Spleen (tissue), 7 donors: Measurements from ENCODE around the gene PPP1R9B.

Source experiments
- CTCF ChIP-seq, 11 experiments: fragments of 200-600 bp in 7 of 11; fragments of 450-650 bp in 4 of 11; sonication (generic) in 4 of 11; IDR thresholded peaks in 8 of 11; conservative IDR thresholded peaks in 3 of 11; 1 replicate in 7 of 11; 2 replicates in 4 of 11; pipeline versions ENCODE4 v1.4.0 to v1.8.0; 2016 to 2021; ENCODE audit warnings: antibody characterized with exemption in 11 of 11, inconsistent platforms in 4 of 11, mild to moderate bottlenecking in 1 of 11
- POLR2A ChIP-seq, 3 donors: fragments of 450-650 bp; IDR thresholded peaks; one replicate each; pipeline ENCODE4 v1.5.1; 2017; ENCODE audit warnings: antibody characterized with exemption in 3 of 3, mild to moderate bottlenecking in 1 of 3
- donor health status: DM: no; HTN: no; CAD: no; lungs with moderate emphysema.
- donor health status: DM: no; HTN: no; CAD: no.
- donor health status: DM: no; HTN: no; CAD: no.

GRCh38 chr17:50198026-50198669 is 47.7 kb upstream of the PPP1R9B start:
- peak in 10 of 11 experiments; percentile 33 to 70 (median 56) for TF ChIP-seq CTCF (IDR thresholded peaks at IDR 0.05 in 8 of 11, conservative IDR thresholded peaks at IDR 0.05 in 3 of 11)
- no peak for TF ChIP-seq POLR2A (IDR thresholded peaks at IDR 0.05)
